Stimulated activated CD4-positive, alpha-beta T cell treated with anti-CD3 and anti-CD28 coated beads, Interleukin-12 subunit alpha, Interleukin-12 subunit beta, amount 100 ng/mL, for 48 hours (primary cell): ENCODE measurements around the gene TTPAL.
"Not testable (repeated sequence)": the region's sequence is repeated elsewhere in the genome, so short reads cannot be mapped to it uniquely, and the experiment has no call there.

Source experiments
- DNase-seq, 3 donors: peaks; one replicate each; pipeline ENCODE4 v3.0.0-alpha.2; 2020; ENCODE audit warnings: low read depth in 2 of 3, low spot score in 1 of 3

The TTPAL gene

DNA sequence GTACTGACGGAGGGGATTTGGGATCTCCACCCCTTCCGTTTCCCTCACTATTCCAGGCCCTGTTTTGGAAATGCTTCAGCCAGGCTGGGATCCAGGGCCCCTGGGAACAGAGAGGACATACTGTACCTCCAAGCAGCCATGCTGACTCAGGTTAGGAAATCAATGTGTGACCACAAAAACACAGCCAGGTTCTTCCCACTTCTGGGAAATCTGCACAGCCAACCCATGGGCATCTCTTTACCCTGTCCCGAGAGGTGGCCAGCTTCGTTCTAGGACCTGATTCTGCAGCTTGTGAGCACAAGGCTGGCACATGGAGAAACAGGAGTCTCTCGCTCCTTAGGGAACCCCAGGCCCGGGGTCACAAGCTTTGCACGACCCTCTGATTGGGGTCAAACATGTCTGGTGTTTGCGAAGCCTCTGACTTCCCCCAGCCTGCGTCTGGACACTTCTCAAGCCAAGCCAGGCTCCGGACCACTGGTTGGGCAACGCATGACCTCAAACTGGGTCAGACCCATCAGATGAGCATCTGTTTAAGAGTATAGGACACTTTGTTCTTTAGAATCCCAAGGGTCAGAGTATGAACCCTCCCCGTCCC is 8.3 kb upstream of the TTPAL start:
- DNase-seq = no peak

DNA sequence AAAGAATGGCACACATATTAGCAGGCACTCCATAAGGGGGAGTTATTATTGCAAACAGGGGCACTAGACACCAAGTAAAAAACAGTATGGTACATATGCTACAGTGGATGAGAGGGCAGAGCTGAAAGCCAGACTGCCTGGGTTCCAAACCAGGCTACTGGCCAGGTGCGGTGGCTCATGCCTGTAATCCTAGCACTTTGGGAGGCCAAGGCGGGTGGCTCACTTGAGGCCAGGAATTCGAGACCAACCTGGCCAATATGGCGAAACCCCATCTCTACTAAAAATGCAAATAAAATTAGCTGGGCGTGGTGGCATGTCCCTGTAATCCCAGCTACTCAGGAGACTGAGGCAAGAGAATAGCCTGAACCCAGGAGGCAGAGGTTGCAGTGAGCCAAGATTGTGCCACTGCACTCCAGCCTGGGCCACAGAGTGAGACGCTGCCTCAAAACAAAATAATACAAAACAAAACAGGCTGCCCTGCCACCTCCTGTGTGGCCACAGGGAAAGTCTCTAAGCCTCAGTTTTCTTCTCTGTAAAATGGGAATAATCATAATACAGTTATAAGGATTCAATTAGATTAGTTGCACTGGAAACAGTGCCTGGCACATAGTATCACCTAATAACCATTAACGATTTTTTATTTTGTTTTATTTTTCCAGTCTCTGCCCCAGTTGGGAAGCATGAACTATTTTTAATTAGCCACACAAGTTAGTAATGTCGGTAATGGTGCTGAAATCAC is 7.5 kb upstream of the TTPAL start:
- DNase-seq = no peak

GRCh38 chr20:44470327-44470726 is 5.3 kb upstream of the TTPAL start:
- DNase-seq = no peak

- DNase-seq = no peak
Observed at GRCh38 chr20:44471481-44471882, 4.2 kb upstream of the TTPAL start.

- not testable (repeated sequence) for DNase-seq
Observed at GRCh38 chr20:44472283-44472682, 3.4 kb upstream of the TTPAL start.

- no peak for DNase-seq
Observed at GRCh38 chr20:44475372-44475693, 341 bp upstream of the TTPAL start.

GRCh38 chr20:44477151-44477550 is 1.5 kb downstream of the TTPAL start:
- no peak for DNase-seq

GRCh38 chr20:44478206-44478605 is 2.5 kb downstream of the TTPAL start:
- no peak for DNase-seq

- DNase-seq = no peak
Observed at GRCh38 chr20:44479643-44480042, 4.0 kb downstream of the TTPAL start.

GRCh38 chr20:44480097-44480496 is 4.4 kb downstream of the TTPAL start:
- no peak for DNase-seq

DNA sequence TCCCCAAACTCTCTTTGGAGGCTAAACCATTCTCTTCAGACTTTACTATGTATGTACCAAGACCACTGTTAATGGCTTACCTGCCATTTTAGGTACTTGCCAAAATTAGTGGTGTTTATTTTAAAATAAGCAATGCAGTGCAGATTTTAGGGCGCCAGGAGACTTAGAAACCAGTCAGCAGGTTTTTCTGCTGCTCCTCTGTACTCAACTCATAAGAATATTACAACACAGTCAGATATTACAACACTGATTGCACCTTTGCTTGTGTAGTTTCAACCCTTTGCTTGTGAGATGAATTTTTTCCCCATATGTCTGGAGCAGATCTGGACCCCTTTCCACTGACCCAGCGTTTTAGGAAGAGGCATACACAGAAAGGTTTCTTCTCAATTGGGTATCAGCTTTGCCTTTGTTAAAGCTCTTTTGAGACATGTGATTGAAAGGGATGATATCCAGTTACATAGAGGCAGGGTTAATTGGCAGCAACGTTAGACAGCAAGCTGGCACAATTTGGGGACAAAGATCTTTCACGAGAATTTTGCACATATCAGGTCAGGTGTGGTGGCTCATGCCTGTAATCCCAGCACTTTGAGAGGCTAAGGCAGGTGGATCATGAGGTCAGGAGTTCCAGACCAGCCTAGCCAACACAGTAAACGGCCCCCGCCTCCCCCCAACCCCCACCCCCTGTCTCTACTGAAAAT is 6.2 kb downstream of the TTPAL start:
- no peak for DNase-seq

- DNase-seq = no peak
Observed at GRCh38 chr20:44483112-44483511, 7.4 kb downstream of the TTPAL start.

DNA sequence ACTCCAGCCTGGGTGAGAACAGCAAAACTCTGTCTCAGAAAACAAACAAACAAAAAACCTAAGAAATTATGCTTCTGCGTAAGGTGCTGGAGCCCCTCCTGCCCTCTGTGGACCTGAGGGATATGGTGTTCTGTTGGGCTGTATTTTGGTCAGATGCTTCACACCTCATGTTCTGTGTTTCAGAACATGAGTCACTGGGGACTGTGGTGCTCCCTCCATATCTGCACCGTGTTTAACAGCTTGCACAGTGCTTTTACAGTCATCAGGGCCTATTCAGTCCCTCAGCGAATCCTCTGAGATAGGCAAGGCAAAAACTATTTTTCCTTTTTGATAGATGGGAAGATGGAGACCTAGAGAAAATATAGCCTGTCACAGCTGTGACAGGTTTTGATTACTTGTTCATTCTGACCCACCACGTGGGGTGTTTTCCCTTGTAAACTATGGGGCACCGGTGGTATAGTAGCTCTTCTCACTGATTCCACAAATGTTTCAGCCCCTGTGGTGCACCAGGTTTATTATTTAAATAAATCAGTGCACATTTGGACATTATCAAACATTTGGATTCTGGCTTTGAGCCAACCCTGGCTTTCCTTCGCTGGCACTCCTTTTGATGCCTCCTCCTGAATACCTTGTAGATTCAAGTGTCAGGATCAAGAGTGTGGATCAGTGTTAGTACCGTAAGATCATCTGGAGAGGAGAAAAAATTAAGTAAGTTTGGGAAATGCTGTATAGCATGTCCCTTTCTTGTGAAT is 9.6 kb downstream of the TTPAL start:
- DNase-seq = no peak

- no peak for DNase-seq
Observed at GRCh38 chr20:44485830-44486198, 10.1 kb downstream of the TTPAL start.

DNA sequence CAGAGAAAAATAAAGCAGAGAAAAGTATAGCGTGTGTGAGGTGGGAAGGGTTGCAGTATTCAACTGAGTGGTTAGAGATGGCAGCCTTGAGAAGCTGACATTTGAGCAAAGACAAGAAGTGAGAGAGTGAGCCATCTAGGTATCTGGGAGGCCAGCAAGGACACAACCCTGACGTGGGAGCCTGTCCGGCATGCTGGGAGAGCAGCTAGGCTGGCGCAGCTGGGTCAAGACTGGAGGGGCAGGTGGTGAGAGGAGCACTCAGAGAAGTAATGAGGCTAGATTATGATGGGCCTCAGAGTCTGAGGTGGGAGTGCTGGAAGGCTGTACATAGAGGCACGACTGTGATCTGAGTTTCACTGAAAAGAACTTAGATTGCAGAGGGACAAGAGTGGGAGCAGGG is 12.9 kb downstream of the TTPAL start:
- DNase-seq = no peak

GRCh38 chr20:44489223-44489622 is 13.5 kb downstream of the TTPAL start:
- no peak for DNase-seq

- no peak for DNase-seq
Observed at GRCh38 chr20:44489931-44490330, 14.3 kb downstream of the TTPAL start.

GRCh38 chr20:44491635-44492395 is 16.1 kb downstream of the TTPAL start:
- DNase-seq = no peak

DNA sequence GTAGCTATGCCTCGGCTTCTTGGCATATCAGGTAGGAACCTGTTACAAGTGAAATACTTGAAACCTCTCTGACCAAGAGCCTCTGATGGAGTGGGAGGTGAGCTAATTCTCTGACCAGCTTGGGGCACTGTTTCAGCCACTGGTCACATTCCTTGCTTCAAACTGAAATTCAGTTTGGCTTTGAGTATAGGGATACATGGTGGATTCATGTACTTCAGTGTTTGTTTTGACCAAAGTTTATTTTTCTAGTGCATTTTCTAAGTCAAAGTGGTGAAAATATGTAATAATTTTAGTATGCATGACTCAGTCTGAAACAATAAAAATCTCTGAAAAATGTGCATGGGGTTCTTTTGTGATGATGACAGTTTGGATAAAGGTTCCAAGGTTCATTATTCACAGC is 18.6 kb downstream of the TTPAL start:
- no peak for DNase-seq

GRCh38 chr20:44494681-44495080 is 19.0 kb downstream of the TTPAL start:
- no peak for DNase-seq

GRCh38 chr20:44495257-44495656 is 19.6 kb downstream of the TTPAL start:
- DNase-seq = no peak
